Activated CD8-positive, alpha-beta memory T cell treated with anti-CD3 and anti-CD28 coated beads, Interleukin-2, amount 10 ng/mL, durations not matched to agents 7 days and 5 days (primary cell): ENCODE data around the gene SEC14L2. TPM values are rescaled to one million over a fixed set of nuclear protein-coding genes. Genes with fewer than 3 reads are reported as not detected.
"Not testable (repeated sequence)": the region's sequence is repeated elsewhere in the genome, so short reads cannot be mapped to it uniquely, and the experiment has no call there.

Experiments
- ATAC-seq: fragments of 150-1000 bp; cut with Tn5 transposase; one replicate; pipeline ENCODE4 v1.10.0; 2021; ENCODE audit warnings: moderate library complexity
- CTCF ChIA-PET: fragments of 350-600 bp; sonication (Branson Sonifier 250); formaldehyde crosslinking; loops from one replicate; lab custom pipeline; 2021; ENCODE audit warnings: antibody characterized with exemption; lab: Charles Lee
- DNase-seq: peaks from one replicate; pipeline ENCODE4 v3.0.0-alpha.2; 2020
- H3K27ac Mint-ChIP-seq: one replicate; pipeline ENCODE4 v1.8.0; 2021; ENCODE audit warnings: mild to moderate bottlenecking, mixed read lengths
- H3K27me3 Mint-ChIP-seq: one replicate; pipeline ENCODE4 v1.8.0; 2021; ENCODE audit warnings: mixed read lengths
- H3K36me3 Mint-ChIP-seq: one replicate; pipeline ENCODE4 v1.8.0; 2021; ENCODE audit warnings: mild to moderate bottlenecking, mixed read lengths
- H3K4me1 Mint-ChIP-seq: one replicate; pipeline ENCODE4 v1.8.0; 2021; ENCODE audit warnings: mixed read lengths
- H3K4me3 Mint-ChIP-seq: one replicate; pipeline ENCODE4 v1.8.0; 2021; ENCODE audit warnings: mild to moderate bottlenecking, moderate library complexity, mixed read lengths
- H3K9me3 Mint-ChIP-seq: one replicate; pipeline ENCODE4 v1.8.0; 2022; ENCODE audit warnings: low read depth, mixed read lengths
- total RNA-seq, 2 experiments: library from RNA; stranded (reverse); gene quantifications; one replicate each; pipeline ENCODE4 v1.2.3, GENCODE V29; 2021

SEC14L2 gene
- total RNA-seq, 2 experiments from 2014 or later = 2.2 to 4.8 TPM

DNA sequence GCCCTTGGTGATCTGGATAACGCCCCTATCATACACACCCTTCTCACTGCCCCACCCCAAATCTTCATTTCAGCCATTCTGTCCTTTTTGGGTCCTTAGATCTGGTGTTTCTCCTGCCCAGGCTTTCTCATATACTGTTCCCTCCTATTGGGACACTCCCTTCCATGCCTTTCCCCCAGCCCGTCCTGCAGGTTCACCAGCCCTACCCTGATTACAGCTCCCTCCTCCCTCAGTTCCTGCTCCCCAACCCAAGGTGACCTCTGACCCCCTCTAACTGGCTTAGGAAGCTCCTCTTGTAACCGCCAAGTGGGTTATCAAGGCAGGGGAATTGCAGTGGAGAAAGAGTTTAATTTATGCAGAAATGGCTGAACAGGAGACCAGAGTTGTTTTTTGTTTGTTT, 41.7 kb downstream of the SEC14L2 start:
- DNase-seq = no peak
- peaks cover 9% of the 10 kb centered on the region for H3K9me3 Mint-ChIP-seq
- H3K4me1 Mint-ChIP-seq = peaks cover 44% of the 10 kb centered on the region
- no peak overlapping the region for H3K4me3 Mint-ChIP-seq
- no peak for ATAC-seq
- H3K27ac Mint-ChIP-seq = no peak overlapping the region
- CTCF ChIA-PET = interaction anchor here (8.5 kb wide), 1 partner anchor 13 kb away, joined by 71 read pairs; the partner anchor contains the start of gene MTFP1
- H3K27me3 Mint-ChIP-seq = peaks cover 36% of the 10 kb centered on the region
- peaks cover 23% of the 10 kb centered on the region for H3K36me3 Mint-ChIP-seq

DNA sequence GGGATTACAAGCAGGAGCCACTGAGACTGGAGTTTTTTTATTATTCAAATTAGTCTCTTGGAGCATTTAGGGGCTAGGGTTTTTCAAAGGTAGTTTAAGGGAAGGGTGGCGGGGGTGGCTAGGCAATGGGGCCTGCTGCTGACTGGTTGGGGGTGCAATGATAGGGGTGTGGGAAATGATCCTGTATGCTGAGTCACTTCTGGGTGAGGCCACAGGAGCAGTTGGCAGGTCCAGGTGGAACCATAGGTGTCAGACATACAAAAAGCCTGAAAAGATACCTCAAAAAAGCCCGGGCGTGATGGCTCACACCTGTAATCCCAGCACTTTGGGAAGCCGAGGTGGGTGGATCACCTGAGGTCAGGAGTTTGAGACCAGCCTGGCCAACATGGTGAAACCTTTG, 42.4 kb downstream of the SEC14L2 start:
- Mint-ChIP-seq H3K4me3 (no peak overlapping the region), H3K27ac (no peak overlapping the region), H3K36me3 (peaks cover 20% of the 10 kb centered on the region), H3K9me3 (peaks cover 9% of the 10 kb centered on the region), H3K4me1 (peaks cover 42% of the 10 kb centered on the region), H3K27me3 (peaks cover 36% of the 10 kb centered on the region)
- ATAC-seq (no peak), DNase-seq (no peak)
- CTCF ChIA-PET = interaction anchor here (8.5 kb wide), 1 partner anchor 14 kb away, joined by 71 read pairs; the partner anchor contains the start of gene MTFP1

DNA sequence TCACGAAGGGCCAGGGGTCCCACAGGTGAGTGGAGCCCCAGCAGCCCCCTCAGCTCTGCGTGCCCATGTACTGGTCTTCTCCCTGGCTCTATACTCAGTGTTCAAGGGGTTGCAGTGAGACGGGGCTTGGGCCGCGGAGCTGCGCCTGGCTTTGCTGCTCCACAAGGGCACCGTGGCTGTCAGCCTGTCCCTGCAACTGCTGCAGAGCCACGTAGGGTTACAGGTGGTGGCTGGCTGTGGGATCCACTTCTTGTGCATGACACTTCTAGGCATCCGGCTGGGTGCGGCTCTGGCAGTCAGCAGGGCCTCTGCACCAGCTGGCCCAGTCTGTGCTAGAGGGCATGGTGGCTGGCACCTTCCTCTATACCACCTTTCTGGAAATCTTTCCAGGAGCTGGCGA, 43.0 kb downstream of the SEC14L2 start:
- CTCF ChIA-PET = interaction anchor here (8.5 kb wide), 1 partner anchor 15 kb away, joined by 71 read pairs; the partner anchor contains the start of gene MTFP1
- ATAC-seq = no peak

DNA sequence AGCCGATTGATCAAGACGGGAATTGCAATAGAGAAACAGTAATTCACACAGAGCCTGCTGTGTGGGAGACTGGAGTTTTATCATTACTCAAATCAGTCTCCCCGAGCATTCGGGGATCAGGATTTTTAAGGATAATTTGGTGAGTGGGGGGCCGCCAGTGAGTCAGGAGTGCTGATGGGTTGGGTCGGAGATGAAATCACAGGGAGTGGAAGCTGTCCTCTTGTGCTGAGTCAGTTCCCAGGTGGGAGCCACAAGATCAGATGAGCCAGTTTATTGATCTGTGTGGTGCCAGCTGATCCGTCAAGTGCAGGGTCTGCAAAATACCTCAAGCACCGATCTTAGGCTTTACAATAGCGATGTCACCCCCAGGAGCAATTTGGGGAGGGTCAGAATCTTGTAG, 44.3 kb downstream of the SEC14L2 start:
- H3K9me3 Mint-ChIP-seq = peaks cover 5% of the 10 kb centered on the region
- no peak overlapping the region for H3K27ac Mint-ChIP-seq
- no peak for DNase-seq
- peaks cover 42% of the 10 kb centered on the region for H3K27me3 Mint-ChIP-seq
- no peak overlapping the region for H3K4me3 Mint-ChIP-seq
- no peak for ATAC-seq
- peaks cover 8% of the 10 kb centered on the region for H3K36me3 Mint-ChIP-seq
- CTCF ChIA-PET = interaction anchor here (0.8 to 1.6 kb wide), 4 partner anchors 9 to 152 kb away, joined by 3 to 4 read pairs (median 3); partner anchors contain the start of gene CASTOR1
- H3K4me1 Mint-ChIP-seq = peaks cover 33% of the 10 kb centered on the region

More for the DNA sequence above, 43.0 kb downstream of the SEC14L2 start:
- DNase-seq = no peak
- no peak overlapping the region for H3K27ac Mint-ChIP-seq
- H3K36me3 Mint-ChIP-seq = peaks cover 17% of the 10 kb centered on the region
- H3K4me3 Mint-ChIP-seq = no peak overlapping the region
- H3K9me3 Mint-ChIP-seq = peaks cover 9% of the 10 kb centered on the region
- H3K4me1 Mint-ChIP-seq = peaks cover 40% of the 10 kb centered on the region
- peaks cover 36% of the 10 kb centered on the region for H3K27me3 Mint-ChIP-seq

DNA sequence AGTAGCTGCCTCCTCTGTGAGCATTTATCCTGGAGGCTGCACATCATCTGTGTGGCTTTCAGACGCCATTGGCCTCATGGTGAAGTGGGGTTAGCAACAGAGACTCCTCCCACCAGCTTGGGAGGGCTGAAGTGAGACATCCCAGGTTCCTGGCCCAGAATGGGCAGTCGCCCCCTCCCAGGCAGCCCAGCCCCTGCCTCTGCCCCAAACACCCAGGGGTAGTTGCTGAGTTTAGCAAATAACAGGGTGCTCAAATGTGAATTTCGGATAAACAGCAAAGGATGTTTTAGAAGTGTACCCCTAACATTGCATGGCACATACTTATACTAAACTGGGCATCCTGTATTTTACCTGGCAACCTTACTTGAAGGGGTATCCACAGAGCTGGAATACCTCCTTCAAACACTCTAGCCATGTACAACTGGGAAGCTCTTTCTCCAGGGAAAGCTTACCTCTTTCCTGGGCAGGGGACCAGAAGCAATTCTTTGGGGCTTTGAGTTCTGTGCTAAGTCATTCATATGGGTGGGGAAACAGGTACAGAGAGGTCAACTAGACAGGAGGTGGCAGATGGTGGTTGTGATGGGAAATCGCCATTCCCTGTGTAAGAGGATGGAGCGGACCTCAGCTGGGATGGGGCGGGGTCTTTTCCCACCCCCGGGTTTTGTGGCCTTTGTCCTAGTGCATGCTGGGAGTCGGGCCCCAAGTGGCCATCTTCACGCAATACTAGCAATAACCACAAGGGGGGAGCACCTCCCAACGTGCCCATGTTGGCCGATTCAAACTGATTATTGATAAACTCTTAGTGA, 48.0 kb downstream of the SEC14L2 start:
- Mint-ChIP-seq H3K27me3 (peaks cover 43% of the 10 kb centered on the region), H3K4me3 (no peak overlapping the region), H3K4me1 (peaks cover 32% of the 10 kb centered on the region), H3K9me3 (peaks cover 3% of the 10 kb centered on the region), H3K36me3 (peaks cover 6% of the 10 kb centered on the region), H3K27ac (peak overlapping the region; percentile 31)
- ATAC-seq = peak; percentile 54
- peak; percentile 78 for DNase-seq
- CTCF ChIA-PET = interaction anchor here (0.7 to 4.0 kb wide), 12 partner anchors 11 to 190 kb away, joined by 3 to 52 read pairs (median 3); partner anchors contain the start of gene TCN2

DNA sequence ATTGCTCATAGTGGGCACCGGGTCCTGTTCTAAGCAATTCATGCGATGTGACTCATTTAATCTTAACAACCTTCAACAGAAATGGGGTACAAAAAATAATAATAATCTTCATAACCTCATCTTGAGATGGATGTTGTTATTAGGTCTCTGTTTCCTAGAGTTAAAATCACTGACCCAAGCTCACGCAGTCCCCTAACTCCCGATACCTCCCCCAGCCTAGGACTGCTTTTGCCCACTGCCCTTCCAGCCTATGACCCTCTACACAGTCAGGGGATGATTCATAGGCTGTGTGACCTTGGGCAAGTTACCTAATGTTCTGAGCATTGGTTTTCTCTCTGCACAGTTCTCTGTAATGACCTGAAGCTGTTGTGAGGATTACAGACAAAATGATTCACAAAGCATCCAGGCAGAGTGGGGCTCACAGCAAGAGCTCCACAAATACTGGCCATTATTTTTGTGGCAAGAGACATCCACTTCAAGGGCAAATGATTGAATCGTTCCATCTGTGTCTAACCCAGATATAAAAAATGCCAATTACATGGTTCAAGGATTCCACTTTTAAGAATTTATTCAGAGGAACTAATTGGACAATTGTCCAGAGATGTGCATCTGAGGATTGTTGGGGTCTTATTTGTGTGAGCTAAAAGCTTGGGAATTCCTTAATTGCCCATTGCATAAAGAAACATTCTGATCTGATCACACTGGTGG, 48.8 kb downstream of the SEC14L2 start:
- peaks cover 3% of the 10 kb centered on the region for H3K9me3 Mint-ChIP-seq
- no peak overlapping the region for H3K4me3 Mint-ChIP-seq
- DNase-seq (no peak), ATAC-seq (no peak)
- peaks cover 32% of the 10 kb centered on the region for H3K4me1 Mint-ChIP-seq
- peaks cover 35% of the 10 kb centered on the region for H3K27me3 Mint-ChIP-seq
- H3K36me3 Mint-ChIP-seq = peaks cover 6% of the 10 kb centered on the region
- H3K27ac Mint-ChIP-seq = no peak overlapping the region
- CTCF ChIA-PET = interaction anchor here (0.6 to 4.0 kb wide), 11 partner anchors 8 to 847 kb away, joined by 3 to 52 read pairs (median 3); no protein-coding TSS in a partner anchor

DNA sequence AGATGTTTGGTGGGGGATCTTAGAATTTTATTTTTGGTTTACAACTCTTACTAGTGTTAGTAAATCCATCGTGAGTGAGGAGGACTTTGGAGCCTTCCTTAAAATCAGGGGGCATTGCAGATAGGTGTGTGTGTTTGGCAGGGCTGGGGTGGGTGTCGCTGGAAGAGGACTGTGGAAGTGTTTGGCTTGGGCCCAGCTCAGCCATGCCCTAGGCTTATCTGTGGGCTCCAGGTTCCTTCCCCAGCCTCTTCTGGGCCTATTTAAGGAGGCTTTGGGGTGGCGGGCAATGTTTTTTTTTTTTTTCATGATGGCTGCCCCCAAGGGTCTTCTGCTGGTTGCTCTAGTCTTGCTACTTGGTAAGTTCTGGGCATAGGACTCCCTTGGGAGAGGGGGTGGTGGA, 50.8 kb downstream of the SEC14L2 start:
- H3K4me1 Mint-ChIP-seq = peaks cover 19% of the 10 kb centered on the region
- no peak overlapping the region for H3K4me3 Mint-ChIP-seq
- no peaks in the 10 kb centered on the region for H3K9me3 Mint-ChIP-seq
- no peak for ATAC-seq
- DNase-seq = no peak
- peaks cover 3% of the 10 kb centered on the region for H3K36me3 Mint-ChIP-seq
- CTCF ChIA-PET = no interaction called here
- H3K27ac Mint-ChIP-seq = no peak overlapping the region
- H3K27me3 Mint-ChIP-seq = peaks cover 26% of the 10 kb centered on the region

DNA sequence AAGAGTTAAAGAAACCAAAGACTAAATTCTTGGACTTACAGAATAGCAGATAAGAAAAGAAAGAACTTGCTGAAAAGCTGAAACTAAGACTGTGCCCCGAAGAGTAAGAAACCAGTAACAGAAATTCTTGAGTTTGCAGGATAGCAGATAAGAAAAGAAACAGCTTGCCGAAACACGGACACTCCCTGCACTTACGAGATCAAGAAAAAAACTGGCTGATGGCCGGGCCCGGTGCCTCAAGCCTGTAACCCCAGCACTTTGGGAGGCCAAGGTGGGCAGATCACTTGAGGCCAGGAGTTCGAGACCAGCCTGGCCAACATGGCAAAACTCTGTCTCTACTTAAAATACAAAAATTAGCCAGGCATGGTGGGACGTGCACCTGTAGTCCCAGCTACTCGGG, 54.7 kb downstream of the SEC14L2 start:
- ATAC-seq, DNase-seq, H3K4me3 Mint-ChIP-seq, H3K27ac Mint-ChIP-seq, H3K9me3 Mint-ChIP-seq, H3K27me3 Mint-ChIP-seq, H3K36me3 Mint-ChIP-seq, H3K4me1 Mint-ChIP-seq: not testable (repeated sequence)
- CTCF ChIA-PET = interaction anchor here (0.6 kb wide), 1 partner anchor 97 kb away, joined by 3 read pairs; no protein-coding TSS in a partner anchor

DNA sequence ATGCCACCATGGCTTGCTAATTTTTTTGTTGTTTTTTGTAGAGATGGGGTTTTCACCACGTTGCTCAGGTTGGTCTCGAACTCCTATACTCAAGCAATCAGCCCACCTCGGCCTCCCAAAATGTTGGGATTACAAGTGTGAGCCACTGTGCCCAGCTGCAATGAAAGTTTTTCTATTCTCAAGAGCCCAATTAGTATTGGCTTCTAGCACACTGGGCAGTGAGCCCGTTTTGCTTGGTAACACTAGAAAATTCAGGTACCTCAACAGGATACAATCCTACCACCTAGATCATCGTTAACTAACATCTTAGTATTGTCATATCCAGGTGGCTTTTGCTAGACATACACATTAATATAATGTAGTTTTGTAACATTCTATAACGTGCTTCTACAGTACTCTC, 56.0 kb downstream of the SEC14L2 start:
- H3K36me3 Mint-ChIP-seq = no peaks in the 10 kb centered on the region
- ATAC-seq (no peak), DNase-seq (no peak)
- peaks cover 10% of the 10 kb centered on the region for H3K27me3 Mint-ChIP-seq
- H3K27ac Mint-ChIP-seq = no peak overlapping the region
- no peaks in the 10 kb centered on the region for H3K4me1 Mint-ChIP-seq
- H3K9me3 Mint-ChIP-seq = no peaks in the 10 kb centered on the region
- H3K4me3 Mint-ChIP-seq = no peak overlapping the region
- CTCF ChIA-PET = interaction anchor here (0.9 to 1.1 kb wide), 2 partner anchors 11 to 152 kb away, joined by 3 read pairs; no protein-coding TSS in a partner anchor

DNA sequence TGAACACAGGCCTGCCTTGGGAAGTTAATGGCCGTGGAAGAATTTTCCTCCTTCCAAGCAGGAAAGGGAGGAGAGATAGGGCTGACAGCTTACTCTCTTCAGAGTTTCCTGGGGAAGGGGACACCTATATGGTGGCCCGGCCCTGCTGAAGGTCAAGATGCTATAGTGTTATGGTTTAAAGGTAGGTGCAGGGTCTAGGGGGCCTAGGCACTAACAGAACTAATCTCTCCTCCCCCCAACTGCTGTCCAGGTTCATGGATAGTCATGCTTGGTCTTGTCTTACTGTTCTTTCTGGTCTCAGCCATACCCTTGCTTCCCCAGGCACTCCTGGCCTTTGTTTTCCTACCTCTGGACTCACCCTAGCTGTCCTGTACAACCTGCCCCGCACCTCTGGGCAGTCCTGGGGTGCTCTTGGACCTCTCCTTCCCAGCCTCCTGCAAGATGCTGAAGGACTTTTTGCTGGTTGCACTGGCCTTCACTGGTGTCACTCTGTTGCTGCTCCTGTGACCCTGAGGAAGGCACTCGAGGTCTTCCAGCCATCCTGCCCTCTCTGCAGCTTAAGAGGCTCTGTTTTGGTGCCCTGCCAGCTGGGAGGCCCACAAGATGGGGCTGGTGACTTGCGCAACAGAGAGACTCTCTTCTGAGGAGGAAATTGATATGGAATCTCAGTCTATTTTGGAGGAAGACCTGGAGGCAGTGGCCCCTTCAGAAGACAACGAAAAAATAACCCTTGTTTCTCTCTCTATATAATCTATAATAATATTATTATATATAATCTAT, 57.1 kb downstream of the SEC14L2 start:
- Mint-ChIP-seq H3K27ac (no peak overlapping the region), H3K36me3 (no peaks in the 10 kb centered on the region), H3K4me3 (no peak overlapping the region), H3K27me3 (peaks cover 10% of the 10 kb centered on the region), H3K9me3 (no peaks in the 10 kb centered on the region), H3K4me1 (peaks cover 2% of the 10 kb centered on the region)
- ATAC-seq (peak; percentile 72), DNase-seq (peak; percentile 69)
- CTCF ChIA-PET = interaction anchor here (0.9 to 1.2 kb wide), 3 partner anchors 8 to 150 kb away, joined by 3 read pairs; no protein-coding TSS in a partner anchor

DNA sequence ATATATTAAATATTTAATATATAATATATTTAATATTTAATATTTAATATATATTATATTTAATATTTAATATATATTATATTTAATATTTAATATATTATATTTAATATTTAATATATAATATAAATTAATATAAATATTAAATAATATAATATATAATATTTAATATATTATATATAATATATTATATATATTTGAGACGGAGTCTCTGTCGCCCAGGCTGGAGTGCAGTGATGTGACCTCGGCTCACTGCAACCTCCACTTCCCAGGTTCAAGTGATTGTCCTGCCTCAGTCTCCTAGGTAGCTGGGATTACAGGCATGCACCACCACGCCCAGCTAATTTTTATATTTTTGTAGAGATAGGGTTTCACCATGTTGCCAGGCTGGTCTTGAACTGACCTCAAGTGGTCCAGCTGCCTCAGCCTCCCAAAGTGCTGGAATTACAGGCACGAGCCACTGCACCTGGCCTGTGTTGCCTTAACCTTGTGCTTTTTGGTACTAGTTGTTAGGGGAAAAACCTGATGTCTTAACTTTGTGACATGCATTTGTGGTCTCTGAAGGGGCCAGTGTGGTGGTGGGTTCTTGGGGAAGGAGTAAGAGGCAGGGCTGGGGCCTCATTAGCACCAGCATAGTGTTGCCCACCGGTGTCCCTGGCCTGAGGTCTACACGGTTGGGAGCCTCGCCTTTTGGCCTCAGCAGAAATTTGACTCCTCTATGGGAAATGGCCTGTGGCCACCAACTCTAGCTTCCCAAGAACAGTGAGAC, 58.4 kb downstream of the SEC14L2 start:
- CTCF ChIA-PET = no interaction called here
- DNase-seq (no peak), ATAC-seq (no peak)
- Mint-ChIP-seq H3K27me3 (peaks cover 10% of the 10 kb centered on the region), H3K27ac (no peak overlapping the region), H3K9me3 (no peaks in the 10 kb centered on the region), H3K4me3 (no peak overlapping the region), H3K36me3 (no peaks in the 10 kb centered on the region), H3K4me1 (peaks cover 7% of the 10 kb centered on the region)

DNA sequence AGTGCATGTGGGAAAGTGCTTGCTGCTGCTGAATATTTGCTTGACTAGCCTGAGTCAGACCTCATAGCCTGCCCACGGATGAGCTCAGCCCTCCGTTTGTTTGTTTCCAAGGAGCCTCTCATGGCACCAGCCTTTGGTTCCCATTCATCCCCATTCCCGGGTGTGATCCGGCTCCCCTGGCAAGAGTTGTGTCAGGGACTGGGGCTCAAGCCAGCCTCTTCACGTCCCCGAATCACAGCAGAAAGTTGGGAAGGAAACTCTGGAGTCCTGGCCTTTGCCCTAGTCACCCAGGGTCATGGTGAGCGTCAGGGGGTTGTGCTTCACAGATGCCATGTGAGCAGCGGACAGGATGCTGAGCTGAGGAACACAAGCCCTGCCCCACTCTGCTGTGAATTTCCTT, 61.2 kb downstream of the SEC14L2 start:
- no peak for DNase-seq
- Mint-ChIP-seq H3K27ac (no peak overlapping the region), H3K9me3 (no peaks in the 10 kb centered on the region), H3K27me3 (peaks cover 3% of the 10 kb centered on the region), H3K36me3 (no peaks in the 10 kb centered on the region), H3K4me1 (peaks cover 7% of the 10 kb centered on the region), H3K4me3 (no peak overlapping the region)
- CTCF ChIA-PET = interaction anchor here (0.7 to 1.6 kb wide), 3 partner anchors 14 to 94 kb away, joined by 3 to 6 read pairs (median 4); no protein-coding TSS in a partner anchor
- no peak for ATAC-seq
